GM04504 (cell line): Measurements from ENCODE around the gene AMELX.

Experiments used
- DNase-seq: peaks from one replicate; pipeline ENCODE4 v3.0.0-alpha.2; 2012; ENCODE audit warnings: low read depth

AMELX gene

GRCh38 chrX:11309220-11309619 is 16.0 kb downstream of the AMELX start:
- DNase-seq: no peak

- no peak for DNase-seq
These were observed 18.5 kb downstream of the AMELX start for GRCh38 chrX:11311706-11312105.

GRCh38 chrX:11319806-11320520 is 26.8 kb downstream of the AMELX start:
- no peak for DNase-seq

- no peak for DNase-seq
These were observed 28.8 kb downstream of the AMELX start for GRCh38 chrX:11321986-11322385.

- no peak for DNase-seq
These were observed 34.9 kb downstream of the AMELX start for GRCh38 chrX:11328134-11328533.

- DNase-seq: no peak
These were observed 35.8 kb downstream of the AMELX start for GRCh38 chrX:11329021-11329420.

- DNase-seq: no peak
These were observed 38.6 kb downstream of the AMELX start for GRCh38 chrX:11331788-11332187.

- DNase-seq: no peak
These were observed 41.0 kb downstream of the AMELX start for GRCh38 chrX:11334165-11334564.

- no peak for DNase-seq
These were observed 43.0 kb downstream of the AMELX start for GRCh38 chrX:11336201-11336600.

- DNase-seq: no peak
These were observed 44.2 kb downstream of the AMELX start for GRCh38 chrX:11337292-11338009.

GRCh38 chrX:11341274-11342201 is 48.3 kb downstream of the AMELX start:
- DNase-seq: peak; percentile 64

GRCh38 chrX:11342673-11343072 is 49.5 kb downstream of the AMELX start:
- no peak for DNase-seq

GRCh38 chrX:11346121-11346682 is 53.0 kb downstream of the AMELX start:
- DNase-seq: no peak

- no peak for DNase-seq
These were observed 54.1 kb downstream of the AMELX start for GRCh38 chrX:11347300-11347699.

GRCh38 chrX:11349020-11349419 is 55.8 kb downstream of the AMELX start:
- DNase-seq: no peak

- DNase-seq: no peak
These were observed 56.6 kb downstream of the AMELX start for GRCh38 chrX:11349661-11350337.
